GM19099 (cell line): Measurements from ENCODE around the gene RAB27B.

Experiments used
- POLR2A ChIP-seq: IDR thresholded peaks from 3 replicates; pipeline ENCODE4 v1.6.1; 2011; ENCODE audit warnings: low read depth; ENCODE audit not compliant: insufficient read length; ENCODE audit errors: extremely low read depth

RAB27B gene

GRCh38 chr18:54805571-54806334 lies 22.5 kb upstream of the RAB27B start:
- no peak for TF ChIP-seq POLR2A

GRCh38 chr18:54806526-54806925 lies 21.8 kb upstream of the RAB27B start:
- no peak for TF ChIP-seq POLR2A

GRCh38 chr18:54807303-54807702 lies 21.0 kb upstream of the RAB27B start:
- no peak for TF ChIP-seq POLR2A

- TF ChIP-seq POLR2A: no peak
Measured at GRCh38 chr18:54812885-54813284, 15.4 kb upstream of the RAB27B start.

- no peak for TF ChIP-seq POLR2A
Measured at GRCh38 chr18:54813305-54813704, 15.0 kb upstream of the RAB27B start.

- TF ChIP-seq POLR2A: no peak
Measured at GRCh38 chr18:54813977-54814565, 14.2 kb upstream of the RAB27B start.

GRCh38 chr18:54815086-54815485 lies 13.2 kb upstream of the RAB27B start:
- TF ChIP-seq POLR2A: no peak

- TF ChIP-seq POLR2A: no peak
Measured at GRCh38 chr18:54822872-54823845, 5.1 kb upstream of the RAB27B start.

GRCh38 chr18:54824761-54825160 lies 3.5 kb upstream of the RAB27B start:
- TF ChIP-seq POLR2A: no peak

- no peak for TF ChIP-seq POLR2A
Measured at GRCh38 chr18:54825601-54826344, 2.5 kb upstream of the RAB27B start.

- TF ChIP-seq POLR2A: no peak
Measured at GRCh38 chr18:54828986-54829385, 709 bp downstream of the RAB27B start.

GRCh38 chr18:54829856-54830255 lies 1.6 kb downstream of the RAB27B start:
- TF ChIP-seq POLR2A: no peak

- no peak for TF ChIP-seq POLR2A
Measured at GRCh38 chr18:54830260-54830659, 2.0 kb downstream of the RAB27B start.

GRCh38 chr18:54830866-54831265 lies 2.6 kb downstream of the RAB27B start:
- no peak for TF ChIP-seq POLR2A

- TF ChIP-seq POLR2A: no peak
Measured at GRCh38 chr18:54835944-54836343, 7.7 kb downstream of the RAB27B start.
